HG02981 (cell line): ENCODE measurements around the gene TMEM44.

ENCODE experiments used
- ATAC-seq: cut with Tn5 transposase; IDR thresholded peaks from one replicate; pipeline ENCODE4 v1.9.1; 2021; ENCODE audit warnings: mild to moderate bottlenecking, moderate library complexity; ENCODE audit not compliant: unreplicated experiment

The TMEM44 gene

DNA sequence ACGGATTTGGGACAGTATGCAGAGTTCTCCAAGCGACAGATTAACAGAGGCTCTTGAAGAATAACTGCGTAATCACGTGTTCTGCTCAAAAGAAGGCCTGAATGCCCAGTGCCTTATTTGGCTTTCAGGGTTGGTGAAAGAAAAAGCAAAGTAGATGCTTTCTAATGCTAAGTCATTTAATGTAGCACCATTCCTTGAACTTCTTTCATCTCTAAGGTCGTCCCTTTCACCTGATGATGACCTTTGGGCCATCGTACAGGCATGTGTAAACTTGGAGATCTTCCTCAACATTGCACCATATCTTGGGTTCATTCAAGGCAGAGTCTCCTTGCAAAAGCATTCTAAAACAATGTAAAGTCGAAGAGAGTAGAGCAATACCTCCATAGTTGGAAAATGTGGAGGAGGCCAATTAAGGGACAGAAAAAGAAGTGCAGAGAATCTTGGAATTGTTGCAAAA lies 48.9 kb downstream of the TMEM44 start:
- no peak for ATAC-seq

DNA sequence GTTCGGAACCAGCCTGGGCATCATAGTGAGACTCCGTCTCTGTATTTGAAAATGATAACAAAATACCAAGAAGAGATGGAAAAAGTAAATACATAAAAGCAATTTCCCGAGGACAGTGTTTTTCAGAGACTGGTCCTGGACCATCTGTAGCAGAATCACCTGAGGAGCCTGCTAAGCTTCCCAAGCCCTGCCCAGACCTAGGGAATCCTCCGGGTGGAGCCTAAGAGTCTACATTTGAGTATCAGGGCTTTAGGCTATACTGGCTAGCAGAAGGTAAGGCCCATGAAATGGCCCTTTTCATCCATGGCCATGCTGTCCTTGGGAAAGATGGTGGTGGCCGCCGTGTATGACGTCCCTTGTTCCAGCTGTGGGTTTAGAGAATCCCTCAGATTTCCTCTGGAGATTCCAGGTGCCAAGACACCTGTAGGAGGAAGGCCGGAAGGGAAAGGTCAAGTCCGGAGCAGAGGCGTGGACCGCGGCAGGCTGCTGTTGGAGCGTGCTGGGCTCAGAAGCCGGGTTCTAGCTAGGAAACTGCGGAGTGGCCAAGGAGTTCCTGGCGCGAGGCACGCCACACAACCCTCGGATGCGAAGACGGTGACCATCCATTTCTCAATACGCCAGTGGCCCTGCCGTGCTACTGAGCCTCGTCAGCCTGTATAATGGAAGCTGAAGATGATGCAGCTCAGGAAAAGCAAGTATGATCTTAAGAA lies 50.9 kb downstream of the TMEM44 start:
- ATAC-seq, result no peak

DNA sequence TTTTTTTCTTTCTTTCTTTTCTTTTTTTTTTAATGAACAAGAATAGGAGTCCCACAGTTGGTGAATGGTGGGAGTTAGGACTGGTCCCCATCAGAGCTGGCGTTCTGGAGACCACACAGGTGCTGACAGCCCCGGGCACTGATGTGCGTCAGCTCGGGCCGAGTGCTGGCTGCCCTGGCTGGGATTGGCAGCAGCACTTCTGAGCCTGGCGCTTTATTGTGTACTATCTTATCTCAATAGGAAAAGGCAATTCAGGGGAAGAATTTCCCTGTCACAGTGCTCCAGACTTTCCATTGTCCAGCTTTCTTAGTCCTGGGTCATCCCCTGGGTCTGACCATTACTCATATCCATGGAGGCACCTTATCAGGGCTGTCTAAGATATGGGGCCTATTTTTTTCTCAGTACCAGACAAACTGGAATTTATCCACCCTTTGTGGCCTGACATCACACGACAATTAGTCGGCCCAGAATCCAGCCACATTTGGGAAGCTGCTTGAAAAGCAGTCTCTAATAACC lies 54.1 kb downstream of the TMEM44 start:
- no peak for ATAC-seq

DNA sequence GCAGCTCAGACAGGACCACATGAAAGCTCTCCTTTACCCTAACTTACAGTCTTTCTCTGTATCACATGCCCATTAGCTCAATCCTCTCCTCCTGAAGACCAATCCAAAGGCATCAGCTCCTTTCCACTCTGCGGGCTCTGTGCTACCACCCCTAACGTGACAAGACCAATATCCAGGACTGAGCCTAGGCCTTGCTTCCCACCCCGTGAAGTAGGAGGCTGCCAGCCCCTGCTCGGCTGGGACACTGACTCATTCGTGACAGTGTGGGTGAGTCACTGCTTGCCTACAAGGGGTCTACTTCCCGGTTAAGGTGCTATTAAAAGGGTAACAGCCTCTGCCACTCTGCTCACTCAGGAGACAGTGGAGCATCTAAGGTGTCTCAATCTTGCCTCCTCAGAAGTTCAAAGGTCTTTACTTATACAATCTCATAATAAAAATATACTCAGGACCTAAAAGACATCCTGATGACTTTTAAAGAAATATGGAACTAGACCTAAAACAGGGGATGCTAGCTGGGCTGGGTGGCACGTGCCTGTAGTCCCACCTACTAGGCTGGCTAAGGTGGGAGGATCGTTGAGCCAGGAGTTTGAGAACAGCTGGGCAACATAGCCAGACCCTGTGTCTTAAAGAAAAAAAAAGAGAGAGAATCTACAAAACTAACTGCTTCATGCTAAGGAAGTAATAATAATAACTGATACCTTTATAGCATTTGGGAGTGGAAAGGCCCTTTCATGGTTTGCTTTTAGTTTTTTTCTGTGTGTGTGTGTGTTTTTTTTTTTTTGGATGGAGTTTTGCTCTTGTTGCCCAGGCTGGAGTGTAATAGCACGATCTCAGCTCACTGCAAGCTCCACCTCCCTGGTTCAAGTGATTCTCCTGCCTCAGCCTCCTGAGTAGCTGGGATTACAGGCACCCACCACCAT lies 55.0 kb downstream of the TMEM44 start:
- no peak for ATAC-seq

DNA sequence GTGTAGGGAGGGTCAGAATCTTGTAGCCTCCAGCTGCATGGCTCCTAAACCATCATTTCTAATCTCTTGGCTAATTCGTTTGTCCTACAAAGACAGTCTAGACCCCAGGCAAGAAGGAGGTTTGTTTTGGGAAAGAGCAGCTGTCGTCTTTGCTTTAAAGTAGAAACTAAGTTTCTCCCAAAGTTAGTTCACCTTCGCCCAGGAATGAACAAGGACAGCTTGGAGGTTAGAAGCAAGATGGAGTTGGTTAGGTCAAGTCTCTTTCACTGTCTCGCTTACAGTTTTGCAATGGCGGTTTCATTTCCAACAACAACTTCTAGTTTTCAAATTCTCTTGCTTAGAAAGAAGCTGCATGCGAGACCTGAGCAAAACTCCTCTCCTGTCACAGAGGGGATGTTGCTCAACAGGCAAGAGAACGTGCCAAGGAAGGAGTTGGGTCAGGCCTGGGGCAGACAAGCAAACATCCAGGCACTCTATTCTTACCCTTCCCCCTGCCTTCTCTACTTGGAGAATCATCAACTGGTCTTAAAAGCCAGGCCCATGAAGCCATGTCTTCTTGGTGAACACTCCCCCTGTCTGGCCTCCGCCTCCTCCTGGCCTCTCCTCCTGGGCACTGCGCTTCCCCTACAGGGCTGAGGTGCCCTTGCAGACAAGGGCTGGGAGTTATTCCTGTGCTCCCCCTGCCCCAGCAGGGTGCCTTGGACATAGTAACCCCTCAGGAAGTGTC lies 57.6 kb downstream of the TMEM44 start:
- ATAC-seq, result no peak

DNA sequence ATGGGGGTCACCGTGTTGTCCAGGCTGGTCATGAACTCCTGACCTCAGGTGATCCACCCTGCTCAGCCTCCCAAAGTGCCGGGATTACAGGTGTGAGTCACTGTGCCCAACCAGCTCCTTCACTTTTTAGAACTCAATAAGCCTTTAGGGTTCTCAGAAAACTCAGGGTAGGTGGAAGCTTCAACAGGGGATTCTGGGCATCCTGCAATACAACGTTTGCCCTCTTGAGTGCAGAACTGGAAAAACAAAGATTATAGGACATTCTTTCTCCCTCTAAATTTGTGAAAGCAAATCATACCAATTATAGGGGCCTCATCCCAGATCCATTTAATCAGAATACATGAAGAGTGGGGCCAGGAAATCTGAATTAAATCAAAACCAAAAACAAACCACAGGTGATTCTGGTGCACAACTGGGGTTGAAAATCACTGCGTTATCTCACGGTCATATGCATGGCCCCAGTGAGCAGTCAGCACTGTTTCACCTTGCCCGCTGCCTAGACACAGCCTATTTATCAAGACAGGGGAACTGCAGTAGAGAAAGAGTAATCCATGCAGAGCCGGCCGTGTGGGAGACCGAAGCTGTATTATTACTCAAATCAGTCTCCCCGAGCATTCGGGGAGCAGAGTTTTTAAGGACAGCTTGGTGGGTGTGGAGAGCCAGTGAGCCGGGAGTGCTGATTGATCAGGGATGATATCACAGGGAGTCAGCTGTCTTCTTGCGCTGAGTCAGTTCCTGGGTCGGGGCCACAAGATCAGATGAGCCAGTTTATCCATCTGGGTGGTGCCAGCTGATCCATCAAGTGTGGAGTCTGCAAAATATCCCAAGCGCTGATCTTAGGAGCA lies 58.4 kb downstream of the TMEM44 start:
- no peak for ATAC-seq

- ATAC-seq, result no peak
Measured at GRCh38 chr3:194573680-194574437, 59.4 kb downstream of the TMEM44 start.

DNA sequence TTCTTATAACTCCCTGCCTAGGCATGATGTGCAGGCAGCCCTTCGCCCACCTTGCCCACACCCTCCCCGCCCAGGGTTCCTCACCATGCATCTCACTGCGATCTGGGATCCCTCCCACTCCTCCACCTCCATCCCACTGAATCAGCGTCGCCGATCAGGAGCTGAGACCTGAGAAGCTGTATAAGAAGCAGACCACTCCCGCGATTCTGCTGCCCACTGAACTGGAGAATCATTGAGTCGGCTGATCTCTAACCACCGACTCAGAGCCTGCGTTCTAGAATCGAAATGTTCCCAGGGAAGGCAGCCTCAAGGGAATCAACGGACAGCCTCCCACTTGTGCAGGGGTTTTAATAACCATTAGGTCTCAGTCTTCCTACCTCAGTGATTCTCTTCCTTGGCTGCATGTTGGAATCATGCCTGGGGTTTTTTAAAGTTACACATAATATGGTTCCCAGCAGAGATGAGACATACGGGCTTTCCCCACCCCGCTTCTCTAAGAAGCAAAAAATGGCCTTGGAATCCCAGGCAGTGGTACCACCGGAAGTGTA lies 60.2 kb downstream of the TMEM44 start:
- no peak for ATAC-seq

GRCh38 chr3:194572143-194572789 lies 61.0 kb downstream of the TMEM44 start:
- ATAC-seq, result no peak

GRCh38 chr3:194571491-194572142 lies 61.6 kb downstream of the TMEM44 start:
- ATAC-seq, result no peak

GRCh38 chr3:194570898-194571297 lies 62.3 kb downstream of the TMEM44 start:
- ATAC-seq, result no peak

- no peak for ATAC-seq
Measured at GRCh38 chr3:194570235-194570634, 63.0 kb downstream of the TMEM44 start.

DNA sequence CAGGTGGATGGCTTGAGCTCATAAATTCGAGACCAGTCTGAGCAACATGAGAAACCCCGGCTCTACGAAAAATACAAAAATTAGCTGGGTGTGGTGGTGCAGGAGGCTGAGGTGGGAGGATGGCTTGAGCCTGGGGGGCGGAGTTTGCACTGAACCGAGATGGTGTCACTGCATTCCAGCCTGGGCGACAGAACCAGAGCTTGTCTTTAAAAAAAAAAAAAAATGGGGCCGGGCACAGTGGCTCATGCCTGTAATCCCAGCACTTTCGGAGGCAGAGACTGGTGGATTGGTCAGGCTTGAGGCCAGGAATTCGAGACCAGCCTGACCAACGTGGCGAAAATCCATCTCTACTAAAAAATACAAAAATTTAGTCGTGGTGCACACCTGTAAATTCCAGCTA lies 64.0 kb downstream of the TMEM44 start:
- ATAC-seq, result no peak

DNA sequence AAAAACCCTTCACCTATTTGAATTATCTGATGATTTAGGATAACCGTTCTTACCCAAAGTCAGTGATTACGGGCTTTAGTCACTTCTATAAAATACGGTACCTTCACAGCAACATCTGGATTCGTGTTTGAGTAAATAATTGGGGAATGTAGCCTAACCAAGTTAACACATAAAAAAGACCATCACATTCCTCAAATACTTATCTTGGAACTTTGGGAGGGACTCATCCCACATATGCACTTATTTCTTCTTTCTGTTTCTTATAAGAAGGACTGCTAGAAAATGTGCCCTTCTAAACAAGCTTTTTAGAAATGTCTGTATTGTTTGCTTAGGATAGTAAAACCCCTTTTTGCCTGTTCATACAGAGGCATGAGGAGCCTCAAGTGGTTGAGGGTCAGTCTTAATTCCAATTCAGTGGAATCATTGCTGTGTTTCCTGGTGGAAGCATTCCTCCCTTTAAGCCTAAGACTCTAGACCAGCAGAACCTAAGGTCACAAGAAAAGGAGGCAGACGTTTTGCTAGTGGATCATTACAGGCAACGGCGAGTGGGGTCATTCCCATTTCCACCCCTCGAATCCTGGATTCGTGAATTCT lies 67.5 kb downstream of the TMEM44 start:
- no peak for ATAC-seq

DNA sequence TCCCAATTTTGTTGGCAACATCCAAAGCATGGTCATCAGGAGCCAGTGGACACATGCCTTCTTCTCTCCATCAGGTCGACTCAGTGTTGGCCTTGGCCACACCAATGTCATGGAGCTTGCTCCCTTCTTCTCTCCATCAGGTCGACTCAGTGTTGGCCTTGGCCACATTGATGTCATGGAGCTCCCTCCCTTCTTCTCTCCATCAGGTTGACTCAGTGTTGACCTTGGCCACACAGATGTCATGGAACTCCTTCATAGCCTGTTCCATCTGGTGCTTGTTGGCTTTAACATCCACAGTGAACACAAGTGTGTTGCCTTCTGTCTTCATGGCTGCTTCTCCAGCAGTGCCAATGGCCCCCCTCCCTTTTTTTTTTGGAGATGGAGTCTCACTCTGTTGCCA lies 70.2 kb downstream of the TMEM44 start:
- ATAC-seq, result no peak

DNA sequence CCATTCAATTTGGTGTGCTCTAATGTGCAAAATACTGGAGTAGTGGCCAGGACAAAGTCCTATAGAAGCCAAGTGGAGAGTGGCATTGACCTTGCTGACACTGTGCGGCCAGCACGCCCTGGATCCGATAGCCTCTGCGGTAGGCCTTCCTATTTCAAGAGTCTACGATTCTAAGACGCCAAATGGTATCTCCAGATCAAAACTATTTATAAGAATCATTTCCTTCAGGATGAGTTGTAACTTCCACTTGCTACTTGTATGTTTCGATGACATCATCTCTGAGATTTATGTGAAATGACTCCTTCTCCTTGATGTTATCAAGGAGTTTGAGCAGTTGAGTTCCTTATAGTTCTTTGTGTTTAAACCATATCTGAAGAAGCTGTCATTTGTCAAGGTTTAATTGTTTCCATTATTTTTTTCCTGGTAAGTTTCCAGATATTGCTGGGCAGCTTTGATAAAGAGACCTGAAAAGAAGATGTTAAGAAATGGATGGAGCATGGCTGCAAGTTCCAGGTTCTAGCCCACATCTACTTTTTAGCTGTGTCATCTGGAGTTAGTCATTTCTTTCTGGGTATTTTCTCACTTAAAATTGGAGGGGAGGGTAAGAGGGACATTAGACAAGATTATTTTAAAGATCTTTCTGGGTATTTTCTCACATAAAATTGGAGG lies 71.8 kb downstream of the TMEM44 start:
- no peak for ATAC-seq

DNA sequence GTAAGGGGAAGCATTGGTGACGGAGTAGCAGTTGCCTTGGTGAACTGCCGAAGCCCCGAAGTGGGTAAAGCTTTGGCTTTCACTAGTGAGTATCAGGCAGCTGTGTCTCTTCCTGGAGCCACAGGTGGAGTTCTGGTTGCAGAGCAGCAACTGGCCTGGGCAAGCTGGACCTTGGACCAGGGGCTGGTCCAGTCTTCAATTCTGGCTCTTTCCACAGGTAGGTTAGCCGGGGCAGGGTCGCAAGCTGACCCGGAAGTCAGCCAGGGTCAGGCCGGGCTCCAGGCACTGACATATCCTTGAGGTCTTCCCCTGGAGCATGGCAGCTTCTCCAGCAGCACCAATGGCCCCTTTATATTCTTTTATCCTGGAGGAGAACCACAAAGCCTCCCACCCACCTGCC lies 73.2 kb downstream of the TMEM44 start:
- no peak for ATAC-seq
